Measurements from ENCODE around the gene PPARD. TPM values are rescaled to one million over a fixed set of nuclear protein-coding genes. Genes with fewer than 3 reads are reported as not detected.

PPARD gene
- 10 to 100 TPM; 22.6 to 33.8 (median 27.1) TPM for total RNA-seq

GRCh38 chr6:35342258-35343091 lies at the start of gene PPARD:
Gene PPARD (plus strand): TSS chr6:35342558. CDS start chr6:35411088, 68,530 bp downstream.
- H3K4me3 ChIP-seq (ENCODE audit: low read depth, poor library complexity, severe bottlenecking): peak within 1 kb of the TSS; percentile 51
- intact Hi-C loops (cut with DNase I; ENCODE audit: low total_unique reads): loop anchor here (5.0 kb wide), 1 partner anchor 125 kb away; the partner anchor contains the start of gene RPL10A

GRCh38 chr6:35293681-35294080 lies 48.7 kb upstream of the PPARD start:
- DNase-seq (ENCODE audit: low spot score in 2 of 2): no peak
- TF ChIP-seq CTCF (IDR thresholded peaks at IDR 0.05) (no peak), POLR2A (IDR thresholded peaks at IDR 0.05) (no peak)
- H3K4me3 ChIP-seq (ENCODE audit: low read depth, poor library complexity, severe bottlenecking): no peak overlapping the region
- intact Hi-C loops (cut with DNase I; ENCODE audit: low total_unique reads): no loop called here
- WGBS, 2 donors: 91 to 95% methylated on average over 9 of the region's 9 CpGs

More at GRCh38 chr6:35342258-35343091, at the start of gene PPARD:
- WGBS, 2 donors: 0% methylated on average over 68 to 74 of the region's 77 CpGs
- DNase-seq (ENCODE audit: low spot score in 2 of 2): peak; percentile 97 to 100
- TF ChIP-seq CTCF (IDR thresholded peaks at IDR 0.05): peak in 2 of 3 donors; percentile 56 to 96
- TF ChIP-seq POLR2A (IDR thresholded peaks at IDR 0.05): no peak

GRCh38 chr6:35294308-35294945 lies 47.9 kb upstream of the PPARD start:
- no peak for TF ChIP-seq POLR2A (IDR thresholded peaks at IDR 0.05)
- no peak for TF ChIP-seq CTCF (IDR thresholded peaks at IDR 0.05)
- intact Hi-C loops (cut with DNase I; ENCODE audit: low total_unique reads): no loop called here
- 61 to 63% methylated on average over 10 of the region's 10 CpGs for WGBS, 2 donors
- no peak overlapping the region for H3K4me3 ChIP-seq (ENCODE audit: low read depth, poor library complexity, severe bottlenecking)
- no peak for DNase-seq (ENCODE audit: low spot score in 2 of 2)

GRCh38 chr6:35295036-35295435 lies 47.3 kb upstream of the PPARD start:
- no peak for DNase-seq (ENCODE audit: low spot score in 2 of 2)
- WGBS, 2 donors: 86 to 92% methylated on average over 2 of the region's 2 CpGs
- TF ChIP-seq POLR2A (IDR thresholded peaks at IDR 0.05): no peak
- no peak for TF ChIP-seq CTCF (IDR thresholded peaks at IDR 0.05)
- intact Hi-C loops (cut with DNase I; ENCODE audit: low total_unique reads): no loop called here
- H3K4me3 ChIP-seq (ENCODE audit: low read depth, poor library complexity, severe bottlenecking): no peak overlapping the region

- 58 to 59% methylated on average over 3 of the region's 3 CpGs for WGBS, 2 donors
- no peak for DNase-seq (ENCODE audit: low spot score in 2 of 2)
- intact Hi-C loops (cut with DNase I; ENCODE audit: low total_unique reads): no loop called here
- TF ChIP-seq CTCF (IDR thresholded peaks at IDR 0.05) (no peak), POLR2A (IDR thresholded peaks at IDR 0.05) (no peak)
- no peak overlapping the region for H3K4me3 ChIP-seq (ENCODE audit: low read depth, poor library complexity, severe bottlenecking)
These were observed 46.6 kb upstream of the PPARD start for GRCh38 chr6:35295521-35296315.

Measured in lower leg skin (tissue), 4 donors.